Measurements from ENCODE around the gene CHCHD10. TPM values are rescaled to one million over a fixed set of nuclear protein-coding genes. Genes with fewer than 3 reads are reported as not detected.

The CHCHD10 gene
- total RNA-seq, 8 experiments from 2014 or later: 35.7 to 201 (median 54.1) TPM

- no peak overlapping the region for H3K4me3 ChIP-seq
- peaks cover 13 to 20% of the 10 kb centered on the region in 2 donors for H3K4me1 ChIP-seq (replicated peaks in 1 of 2)
- H3K27ac ChIP-seq: no peak overlapping the region
- in situ Hi-C loops (cut with MboI; ENCODE audit: low pct_unique_long_range_greater_than_20kb in 2 of 9, low sequenced_read_pairs in 9 of 9, unreplicated experiment in 9 of 9): no loop called here
- WGBS, 10 experiments: 67 to 100% (median 86%) methylated on average over 1 to 3 of the region's 4 CpGs; no CpG with 5 or more reads in 6 of the 10 experiments
- no peak for ATAC-seq (replicated peaks in 6 of 8)
These were observed 8.2 kb downstream of the CHCHD10 start for GRCh38 chr22:23759566-23759965.

- H3K4me1 ChIP-seq (replicated peaks in 1 of 2): peaks cover 2 to 3% of the 10 kb centered on the region in 2 donors
- 0 to 75% (median 70%) methylated on average over 1 to 2 of the region's 4 CpGs; no CpG with 5 or more reads in 5 of the 10 experiments for WGBS, 10 experiments
- in situ Hi-C loops (cut with MboI; ENCODE audit: low pct_unique_long_range_greater_than_20kb in 2 of 9, low sequenced_read_pairs in 9 of 9, unreplicated experiment in 9 of 9): no loop called here
- ATAC-seq (replicated peaks in 6 of 8): no peak
- no peak overlapping the region for H3K4me3 ChIP-seq
- no peak overlapping the region for H3K27ac ChIP-seq
These were observed 10.9 kb downstream of the CHCHD10 start for GRCh38 chr22:23756891-23757290.

GRCh38 chr22:23755711-23756110, 12.1 kb downstream of the CHCHD10 start:
- Histone ChIP-seq H3K4me1 (replicated peaks in 1 of 2) (peaks cover 6 to 7% of the 10 kb centered on the region in 2 donors), H3K27ac (no peak overlapping the region), H3K4me3 (no peak overlapping the region)
- no peak for ATAC-seq (replicated peaks in 6 of 8)
- in situ Hi-C loops (cut with MboI; ENCODE audit: low pct_unique_long_range_greater_than_20kb in 2 of 9, low sequenced_read_pairs in 9 of 9, unreplicated experiment in 9 of 9): no loop called here
- WGBS, 10 experiments: 0 to 86% (median 54%) methylated on average over 1 to 5 of the region's 8 CpGs; no CpG with 5 or more reads in 5 of the 10 experiments

- ATAC-seq (replicated peaks in 6 of 8): no peak
- Histone ChIP-seq H3K27ac (no peak overlapping the region), H3K4me3 (no peak overlapping the region), H3K4me1 (replicated peaks in 1 of 2) (peaks cover 6 to 8% of the 10 kb centered on the region in 2 donors)
- in situ Hi-C loops (cut with MboI; ENCODE audit: low pct_unique_long_range_greater_than_20kb in 2 of 9, low sequenced_read_pairs in 9 of 9, unreplicated experiment in 9 of 9): no loop called here
- 56 to 100% (median 75%) methylated on average over 2 to 5 of the region's 6 CpGs; no CpG with 5 or more reads in 2 of the 10 experiments for WGBS, 10 experiments
These were observed 12.7 kb downstream of the CHCHD10 start for GRCh38 chr22:23754980-23755636.

- in situ Hi-C loops (cut with MboI; ENCODE audit: low pct_unique_long_range_greater_than_20kb in 2 of 9, low sequenced_read_pairs in 9 of 9, unreplicated experiment in 9 of 9): no loop called here
- ATAC-seq (replicated peaks in 6 of 8): no peak
These were observed 13.4 kb downstream of the CHCHD10 start, which contains the start of gene VPREB3 for GRCh38 chr22:23754220-23754919. Gene VPREB3 (minus strand): TSS chr22:23754425. CDS start chr22:23754363, 62 bp downstream.

GRCh38 chr22:23753385-23753784, 14.4 kb downstream of the CHCHD10 start:
- Histone ChIP-seq H3K4me1 (replicated peaks in 1 of 2) (peaks cover 12 to 15% of the 10 kb centered on the region in 2 donors), H3K27ac (no peak overlapping the region), H3K4me3 (no peak overlapping the region)
- in situ Hi-C loops (cut with MboI; ENCODE audit: low pct_unique_long_range_greater_than_20kb in 2 of 9, low sequenced_read_pairs in 9 of 9, unreplicated experiment in 9 of 9): no loop called here
- no peak for ATAC-seq (replicated peaks in 6 of 8)
- 80% methylated on average over 2 of the region's 2 CpGs; no CpG with 5 or more reads in 9 of the 10 experiments for WGBS, 10 experiments

More at GRCh38 chr22:23754220-23754919, 13.4 kb downstream of the CHCHD10 start, which contains the start of gene VPREB3:
- WGBS, 10 experiments: 78 to 96% (median 86%) methylated on average over 1 to 8 of the region's 14 CpGs; no CpG with 5 or more reads in 2 of the 10 experiments
- H3K4me1 ChIP-seq (replicated peaks in 1 of 2): peaks cover 12 to 15% of the 10 kb centered on the region in 2 donors
- H3K27ac ChIP-seq: no peak within 1 kb of the TSS
- H3K4me3 ChIP-seq: no peak within 1 kb of the TSS

GRCh38 chr22:23752750-23753149, 15.0 kb downstream of the CHCHD10 start:
- ATAC-seq (replicated peaks in 6 of 8): no peak
- peaks cover 12 to 15% of the 10 kb centered on the region in 2 donors for H3K4me1 ChIP-seq (replicated peaks in 1 of 2)
- no peak overlapping the region for H3K27ac ChIP-seq
- WGBS, 10 experiments: 80% methylated on average over 2 of the region's 16 CpGs; no CpG with 5 or more reads in 9 of the 10 experiments
- in situ Hi-C loops (cut with MboI; ENCODE audit: low pct_unique_long_range_greater_than_20kb in 2 of 9, low sequenced_read_pairs in 9 of 9, unreplicated experiment in 9 of 9): no loop called here
- no peak overlapping the region for H3K4me3 ChIP-seq

- peak overlapping the region; percentile 93 to 96 for H3K27ac ChIP-seq
- no peak for ATAC-seq (replicated peaks in 6 of 8)
- peak overlapping the region in 1 of 5 donors; percentile 91 for H3K4me3 ChIP-seq
- in situ Hi-C loops (cut with MboI; ENCODE audit: low pct_unique_long_range_greater_than_20kb in 2 of 9, low sequenced_read_pairs in 9 of 9, unreplicated experiment in 9 of 9): no loop called here
- 67 to 80% (median 80%) methylated on average over 1 of the region's 9 CpGs; no CpG with 5 or more reads in 7 of the 10 experiments for WGBS, 10 experiments
- H3K4me1 ChIP-seq (replicated peaks in 1 of 2): peaks cover 12 to 15% of the 10 kb centered on the region in 2 donors
These were observed 15.6 kb downstream of the CHCHD10 start for GRCh38 chr22:23752090-23752691.

- Histone ChIP-seq H3K4me1 (replicated peaks in 1 of 2) (peaks cover 12 to 15% of the 10 kb centered on the region in 2 donors), H3K4me3 (peak overlapping the region; percentile 53 to 91 (median 59)), H3K27ac (peak overlapping the region; percentile 93 to 96)
- ATAC-seq (replicated peaks in 6 of 8): peak in 5 of 8 experiments; percentile 19 to 53 (median 27)
- WGBS, 10 experiments: 0 to 80% (median 38%) methylated on average over 1 to 7 of the region's 22 CpGs; no CpG with 5 or more reads in 6 of the 10 experiments
- in situ Hi-C loops (cut with MboI; ENCODE audit: low pct_unique_long_range_greater_than_20kb in 2 of 9, low sequenced_read_pairs in 9 of 9, unreplicated experiment in 9 of 9): no loop called here
These were observed 16.3 kb downstream of the CHCHD10 start for GRCh38 chr22:23751441-23751996.

GRCh38 chr22:23750714-23751440, 16.9 kb downstream of the CHCHD10 start, which contains the start of gene ZNF70:
Gene ZNF70 (minus strand): TSS chr22:23751112. CDS start chr22:23745140, 5,972 bp downstream.
- ATAC-seq (replicated peaks in 6 of 8): peak; percentile 85 to 94 (median 94)
- Histone ChIP-seq H3K4me3 (peak within 1 kb of the TSS; percentile 53 to 91 (median 59)), H3K27ac (peak within 1 kb of the TSS; percentile 93 to 96), H3K4me1 (replicated peaks in 1 of 2) (peaks cover 12 to 15% of the 10 kb centered on the region in 2 donors)
- in situ Hi-C loops (cut with MboI; ENCODE audit: low pct_unique_long_range_greater_than_20kb in 2 of 9, low sequenced_read_pairs in 9 of 9, unreplicated experiment in 9 of 9): no loop called here
- 0% methylated on average over 2 to 8 of the region's 78 CpGs; no CpG with 5 or more reads in 8 of the 10 experiments for WGBS, 10 experiments

- in situ Hi-C loops (cut with MboI; ENCODE audit: low pct_unique_long_range_greater_than_20kb in 2 of 9, low sequenced_read_pairs in 9 of 9, unreplicated experiment in 9 of 9): no loop called here
- peak overlapping the region; percentile 53 to 91 (median 59) for H3K4me3 ChIP-seq
- no peak for ATAC-seq (replicated peaks in 6 of 8)
- 20 to 50% (median 35%) methylated on average over 1 to 5 of the region's 5 CpGs; no CpG with 5 or more reads in 4 of the 10 experiments for whole genome bisulfite sequencing, 10 experiments
- peaks cover 12 to 15% of the 10 kb centered on the region in 2 donors for H3K4me1 ChIP-seq (replicated peaks in 1 of 2)
- H3K27ac ChIP-seq: peak overlapping the region; percentile 93 to 96
These were observed 17.4 kb downstream of the CHCHD10 start for GRCh38 chr22:23750367-23750713.

- Histone ChIP-seq H3K4me1 (replicated peaks in 1 of 2) (peaks cover 12 to 15% of the 10 kb centered on the region in 2 donors), H3K27ac (no peak overlapping the region), H3K4me3 (peak overlapping the region; percentile 53 to 91 (median 59))
- in situ Hi-C loops (cut with MboI; ENCODE audit: low pct_unique_long_range_greater_than_20kb in 2 of 9, low sequenced_read_pairs in 9 of 9, unreplicated experiment in 9 of 9): no loop called here
- 4 to 100% (median 82%) methylated on average over 1 to 11 of the region's 12 CpGs for WGBS, 10 experiments
- peak in 3 of 8 experiments; percentile 27 to 50 (median 35) for ATAC-seq (replicated peaks in 6 of 8)
These were observed 17.9 kb downstream of the CHCHD10 start for GRCh38 chr22:23749841-23750301.

Measured in motor neuron (in vitro differentiated cells).